ENCODE data around the gene ANKRD16. TPM values are rescaled to one million over a fixed set of nuclear protein-coding genes. Genes with fewer than 3 reads are reported as not detected.
"Not testable (repeated sequence)": the region's sequence is repeated elsewhere in the genome, so short reads cannot be mapped to it uniquely, and the experiment has no call there.

ANKRD16 gene
- total RNA-seq, 1 donor from 2014 or later, result 10.4 TPM

DNA sequence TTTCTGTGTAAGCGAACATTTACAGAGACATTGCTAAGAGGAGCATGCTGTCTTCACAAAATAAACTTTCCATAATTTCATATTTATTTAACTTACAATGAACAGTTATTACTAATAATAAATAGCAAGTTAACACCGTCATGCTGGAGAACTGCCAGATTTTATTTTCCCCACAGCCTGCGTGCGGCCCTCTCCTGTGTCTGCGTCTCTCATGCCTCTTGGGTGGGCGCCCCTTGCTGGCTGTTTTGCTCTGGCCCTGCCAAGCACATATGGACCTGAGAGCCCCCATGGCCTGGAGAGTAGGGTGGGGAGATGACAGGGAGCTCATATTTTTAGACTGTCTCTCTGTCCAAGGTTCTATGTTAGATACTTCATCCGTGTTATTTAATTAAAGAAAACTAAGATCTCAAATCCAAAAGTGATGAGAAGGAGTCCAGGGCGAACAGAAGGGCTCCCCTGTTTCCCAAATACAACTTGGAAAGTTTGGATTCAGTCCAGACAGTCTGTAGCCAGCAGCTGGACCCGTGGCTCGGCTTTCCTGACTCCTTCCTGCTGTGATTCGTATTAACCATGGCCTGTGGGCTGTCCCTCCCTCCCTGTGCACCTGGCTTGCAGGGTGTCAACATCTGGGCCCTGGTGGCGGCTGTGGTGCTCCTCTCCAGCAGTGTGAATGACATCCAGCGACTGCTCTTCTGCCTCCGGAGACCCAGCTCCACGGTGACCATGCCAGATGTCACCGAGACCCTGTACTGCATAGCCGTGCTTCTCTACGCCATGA is 20.8 kb upstream of the ANKRD16 start:
- Histone ChIP-seq H3K4me3 (no peak overlapping the region), H3K27me3 (no peaks in the 10 kb centered on the region), H3K4me1 (no peaks in the 10 kb centered on the region), H3K27ac (no peak overlapping the region), H3K9me3 (no peaks in the 10 kb centered on the region), H3K36me3 (peaks cover 81 to 88% of the 10 kb centered on the region in 2 donors)
- no peak for DNase-seq (ENCODE audit: low spot score in 2 of 2)
- intact Hi-C loops (cut with DNase I), result no loop called here
- TF ChIP-seq, protein P1, sequence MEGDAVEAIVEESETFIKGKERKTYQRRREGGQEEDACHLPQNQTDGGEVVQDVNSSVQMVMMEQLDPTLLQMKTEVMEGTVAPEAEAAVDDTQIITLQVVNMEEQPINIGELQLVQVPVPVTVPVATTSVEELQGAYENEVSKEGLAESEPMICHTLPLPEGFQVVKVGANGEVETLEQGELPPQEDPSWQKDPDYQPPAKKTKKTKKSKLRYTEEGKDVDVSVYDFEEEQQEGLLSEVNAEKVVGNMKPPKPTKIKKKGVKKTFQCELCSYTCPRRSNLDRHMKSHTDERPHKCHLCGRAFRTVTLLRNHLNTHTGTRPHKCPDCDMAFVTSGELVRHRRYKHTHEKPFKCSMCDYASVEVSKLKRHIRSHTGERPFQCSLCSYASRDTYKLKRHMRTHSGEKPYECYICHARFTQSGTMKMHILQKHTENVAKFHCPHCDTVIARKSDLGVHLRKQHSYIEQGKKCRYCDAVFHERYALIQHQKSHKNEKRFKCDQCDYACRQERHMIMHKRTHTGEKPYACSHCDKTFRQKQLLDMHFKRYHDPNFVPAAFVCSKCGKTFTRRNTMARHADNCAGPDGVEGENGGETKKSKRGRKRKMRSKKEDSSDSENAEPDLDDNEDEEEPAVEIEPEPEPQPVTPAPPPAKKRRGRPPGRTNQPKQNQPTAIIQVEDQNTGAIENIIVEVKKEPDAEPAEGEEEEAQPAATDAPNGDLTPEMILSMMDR (IDR thresholded peaks at IDR 0.05), result no peak

DNA sequence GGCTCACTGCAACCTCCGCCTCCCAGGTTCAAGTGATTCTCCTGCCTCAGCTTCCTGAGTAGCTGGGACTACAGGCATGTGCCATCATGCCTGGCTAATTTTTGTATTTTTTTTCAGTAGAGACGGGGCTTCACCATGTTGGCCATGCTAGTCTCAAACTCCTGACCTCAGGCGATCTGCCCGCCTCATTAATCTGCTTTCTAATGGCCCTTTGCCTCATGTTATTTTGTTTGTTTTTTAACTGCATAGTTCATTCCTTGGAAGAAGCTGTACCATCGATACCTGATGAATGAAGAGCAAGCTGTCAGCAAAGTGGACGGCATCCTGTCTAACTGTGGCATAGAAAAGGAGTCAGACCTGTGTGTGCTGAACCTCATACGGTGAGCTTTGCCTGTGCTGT is 19.0 kb upstream of the ANKRD16 start:
- intact Hi-C loops (cut with DNase I); H3K4me3 ChIP-seq; H3K4me1 ChIP-seq; H3K9me3 ChIP-seq; DNase-seq (ENCODE audit: low spot score in 2 of 2); H3K27ac ChIP-seq; H3K27me3 ChIP-seq: not testable (repeated sequence)
- peaks cover 63 to 74% of the 10 kb centered on the region in 2 donors for H3K36me3 ChIP-seq

DNA sequence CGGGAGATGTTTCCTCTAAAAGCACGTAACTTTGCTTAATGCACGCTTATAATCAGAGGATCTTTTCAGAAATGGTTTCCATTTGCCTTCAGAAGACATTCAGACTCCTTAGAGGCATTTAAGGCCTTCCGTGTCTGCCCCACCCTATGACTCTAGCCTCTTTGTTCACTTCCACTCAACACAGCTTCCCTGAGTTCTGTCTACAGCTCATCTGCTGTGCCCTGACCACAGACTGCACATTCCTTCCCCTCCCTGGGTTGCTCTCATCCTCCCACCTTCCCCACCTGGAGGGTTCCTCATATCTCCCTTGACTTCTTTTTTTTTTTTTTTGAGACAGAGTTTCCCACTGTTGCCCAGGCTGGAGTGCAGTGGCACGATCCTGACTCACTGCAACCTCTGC is 17.0 kb upstream of the ANKRD16 start:
- Histone ChIP-seq H3K36me3 (peaks cover 46 to 57% of the 10 kb centered on the region in 2 donors), H3K4me1 (no peaks in the 10 kb centered on the region), H3K9me3 (no peaks in the 10 kb centered on the region), H3K27me3 (no peaks in the 10 kb centered on the region), H3K4me3 (no peak overlapping the region), H3K27ac (no peak overlapping the region)
- TF ChIP-seq, protein P1 (IDR thresholded peaks at IDR 0.05), result no peak
- no peak for DNase-seq (ENCODE audit: low spot score in 2 of 2)
- intact Hi-C loops (cut with DNase I), result no loop called here

DNA sequence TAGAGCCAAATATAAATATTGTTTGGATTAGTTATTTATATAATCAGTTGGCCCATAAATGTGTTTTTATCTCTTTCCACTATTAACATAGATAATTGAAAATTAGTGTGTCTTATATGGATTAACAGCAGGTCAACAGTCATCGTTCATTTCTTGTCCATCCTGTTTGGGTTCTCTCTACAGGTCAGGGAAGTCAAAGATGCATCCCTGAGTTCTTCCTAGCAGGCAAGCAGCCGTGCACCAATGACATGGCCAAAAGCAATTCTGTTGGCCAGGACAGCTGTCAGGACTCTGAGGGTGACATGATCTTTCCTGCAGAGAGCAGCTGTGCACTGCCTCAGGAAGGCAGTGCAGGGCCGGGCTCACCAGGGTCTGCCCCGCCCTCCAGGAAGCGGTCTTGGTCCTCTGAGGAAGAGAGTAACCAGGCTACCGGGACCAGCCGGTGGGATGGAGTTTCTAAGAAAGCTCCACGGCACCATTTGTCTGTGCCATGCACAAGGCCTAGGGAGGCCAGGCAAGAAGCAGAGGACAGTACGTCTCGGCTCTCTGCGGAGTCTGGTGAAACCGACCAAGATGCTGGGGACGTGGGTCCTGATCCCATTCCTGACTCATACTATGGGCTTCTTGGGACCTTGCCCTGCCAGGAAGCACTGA is 16.3 kb upstream of the ANKRD16 start:
- H3K4me3 ChIP-seq, result no peak overlapping the region
- H3K27me3 ChIP-seq, result no peaks in the 10 kb centered on the region
- no peak overlapping the region for H3K27ac ChIP-seq
- no peak for DNase-seq (ENCODE audit: low spot score in 2 of 2)
- TF ChIP-seq, protein P1 (IDR thresholded peaks at IDR 0.05), result no peak
- no peaks in the 10 kb centered on the region for H3K4me1 ChIP-seq
- intact Hi-C loops (cut with DNase I), result no loop called here
- no peaks in the 10 kb centered on the region for H3K9me3 ChIP-seq
- peaks cover 40 to 50% of the 10 kb centered on the region in 2 donors for H3K36me3 ChIP-seq

DNA sequence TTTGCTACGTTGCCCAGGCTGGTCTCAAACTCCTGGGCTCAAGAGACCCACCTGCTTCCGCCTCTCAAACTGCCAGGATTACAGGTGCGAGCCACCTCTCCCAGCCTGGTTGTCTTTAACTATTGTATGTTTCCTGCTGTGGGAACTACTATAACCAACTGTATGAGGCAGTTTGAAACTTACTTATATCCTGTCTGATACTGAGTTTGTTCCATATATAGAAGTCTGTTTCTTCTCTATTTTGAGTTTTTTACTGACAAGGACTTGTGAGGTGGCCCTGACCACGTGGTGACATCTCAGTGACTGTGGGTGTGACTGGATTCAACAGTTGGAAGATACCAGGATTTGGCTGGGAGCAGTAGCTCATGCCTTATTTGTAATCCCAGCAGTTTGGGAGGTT is 14.5 kb upstream of the ANKRD16 start:
- intact Hi-C loops (cut with DNase I), result no loop called here
- Histone ChIP-seq H3K4me1 (no peaks in the 10 kb centered on the region), H3K36me3 (peaks cover 23 to 33% of the 10 kb centered on the region in 2 donors), H3K27me3 (no peaks in the 10 kb centered on the region), H3K27ac (no peak overlapping the region), H3K9me3 (no peaks in the 10 kb centered on the region), H3K4me3 (no peak overlapping the region)
- DNase-seq (ENCODE audit: low spot score in 2 of 2), result peak in 1 of 2 donors; percentile 7
- TF ChIP-seq, protein P1 (IDR thresholded peaks at IDR 0.05), result no peak

DNA sequence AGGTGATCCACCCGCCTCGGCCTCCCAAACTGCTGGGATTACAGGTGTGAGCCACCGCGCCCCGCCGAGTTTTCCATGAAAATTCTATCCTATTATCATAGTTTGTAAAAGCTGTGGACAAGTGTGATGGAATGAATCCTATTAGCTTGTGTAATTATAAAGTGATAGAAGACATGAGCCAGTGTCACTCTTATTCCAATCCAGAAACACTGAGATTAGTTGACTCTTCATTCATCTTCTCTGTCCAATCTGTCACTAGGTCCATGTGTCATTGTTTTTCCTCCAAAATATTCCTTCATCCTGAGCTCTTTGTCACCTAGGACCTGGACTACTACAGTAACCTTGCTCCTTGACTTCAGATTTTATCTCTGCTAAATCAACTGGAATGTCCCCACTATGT is 13.9 kb upstream of the ANKRD16 start:
- intact Hi-C loops (cut with DNase I), result no loop called here
- Histone ChIP-seq H3K4me1 (no peaks in the 10 kb centered on the region), H3K27ac (no peak overlapping the region)

More for the DNA sequence above, 13.9 kb upstream of the ANKRD16 start:
- H3K9me3 ChIP-seq, result no peaks in the 10 kb centered on the region
- no peak for DNase-seq (ENCODE audit: low spot score in 2 of 2)
- peaks cover 18 to 28% of the 10 kb centered on the region in 2 donors for H3K36me3 ChIP-seq
- no peak overlapping the region for H3K4me3 ChIP-seq
- TF ChIP-seq, protein P1 (IDR thresholded peaks at IDR 0.05), result no peak
- no peaks in the 10 kb centered on the region for H3K27me3 ChIP-seq

Measured in ascending aorta (tissue), 2 donors.